Keratinocyte (primary cell): Measurements from ENCODE around the gene KCNJ15. TPM values are rescaled to one million over a fixed set of nuclear protein-coding genes. Genes with fewer than 3 reads are reported as not detected.

ENCODE experiments used
- DNase-seq: peaks from one replicate; pipeline ENCODE4 v3.0.0-alpha.2; 2011; ENCODE audit warnings: low read depth, missing footprints, low spot score
- FAIRE-seq: peaks from 2 replicates; lab custom pipeline; 2011; peaks lifted over from hg19 to GRCh38; lab: Jason Lieb, UNC
- H2AFZ ChIP-seq: 2 replicates; pipeline ENCODE4 v1.6.0; 2012; ENCODE audit warnings: low read length, control low read depth, inconsistent platforms; ENCODE audit not compliant: control insufficient read depth
- H3K27ac ChIP-seq: 2 replicates; pipeline ENCODE4 v1.5.1; 2011; ENCODE audit warnings: low read length; ENCODE audit not compliant: control insufficient read depth, insufficient read depth
- H3K27me3 ChIP-seq: 3 replicates; pipeline ENCODE4 v1.6.0; 2011; ENCODE audit warnings: low read length; ENCODE audit not compliant: control insufficient read depth, insufficient read depth; ENCODE audit errors: extremely low read depth
- H3K36me3 ChIP-seq, 2 experiments: 2 replicates in 1 of 2; 3 replicates in 1 of 2; pipeline ENCODE4 v1.5.1; 2011; ENCODE audit warnings: low read length in 2 of 2, mild to moderate bottlenecking in 1 of 2; ENCODE audit not compliant: control insufficient read depth in 2 of 2, insufficient read depth in 2 of 2; ENCODE audit errors: extremely low read depth in 1 of 2
- H3K4me1 ChIP-seq: 3 replicates; pipeline ENCODE4 v1.5.1; 2011; ENCODE audit warnings: low read length; ENCODE audit not compliant: control insufficient read depth, insufficient read depth; ENCODE audit errors: extremely low read depth
- H3K4me2 ChIP-seq: 3 replicates; pipeline ENCODE4 v1.6.0; 2011; ENCODE audit warnings: low read depth, low read length; ENCODE audit not compliant: control insufficient read depth, insufficient read depth; ENCODE audit errors: extremely low read depth
- H3K4me3 ChIP-seq, 3 experiments: fragments of 200-600 bp in 1 of 3; sonication (generic) in 1 of 3; 2 replicates in 2 of 3; 3 replicates in 1 of 3; pipeline ENCODE4 v1.5.1; 2011 to 2016; ENCODE audit warnings: low read length in 3 of 3, mild to moderate bottlenecking in 3 of 3, control low read depth in 2 of 3, inconsistent platforms in 1 of 3, low read depth in 1 of 3, mixed read lengths in 1 of 3, mixed run types in 1 of 3, moderate library complexity in 1 of 3; ENCODE audit not compliant: control insufficient read depth in 2 of 3, insufficient read depth in 2 of 3; ENCODE audit errors: extremely low read depth in 1 of 3
- H3K79me2 ChIP-seq: 2 replicates; pipeline ENCODE4 v1.6.0; 2012; ENCODE audit warnings: low read length; ENCODE audit not compliant: control insufficient read depth, insufficient read depth
- H3K9ac ChIP-seq: 3 replicates; pipeline ENCODE4 v1.6.0; 2011; ENCODE audit warnings: low read length; ENCODE audit not compliant: control insufficient read depth, insufficient read depth; ENCODE audit errors: extremely low read depth
- H3K9me1 ChIP-seq: 3 replicates; pipeline ENCODE4 v1.6.0; 2011; ENCODE audit warnings: low read length; ENCODE audit not compliant: control insufficient read depth, insufficient read depth; ENCODE audit errors: extremely low read depth
- H3K9me3 ChIP-seq: 2 replicates; pipeline ENCODE4 v1.5.1; 2012; ENCODE audit warnings: low read depth, low read length; ENCODE audit not compliant: control insufficient read depth
- H4K20me1 ChIP-seq: 3 replicates; pipeline ENCODE4 v1.6.0; 2011; ENCODE audit warnings: low read length; ENCODE audit not compliant: control insufficient read depth, insufficient read depth; ENCODE audit errors: extremely low read depth
- CTCF ChIP-seq, 3 experiments: IDR thresholded peaks in 1 of 3; conservative IDR thresholded peaks in 1 of 3; optimal IDR thresholded peaks in 1 of 3; 2 replicates in 2 of 3; 3 replicates in 1 of 3; pipeline versions ENCODE3 to v1.5.1; 2011; ENCODE audit warnings: low read length in 3 of 3, mild to moderate bottlenecking in 3 of 3, moderate library complexity in 2 of 3, control low read depth in 1 of 3, inconsistent platforms in 1 of 3; ENCODE audit not compliant: insufficient read depth in 2 of 3; ENCODE audit errors: extremely low read depth in 1 of 3
- EZH2 ChIP-seq: IDR thresholded peaks from one replicate; pipeline ENCODE4 v1.6.1; 2012; ENCODE audit warnings: inconsistent platforms, mild to moderate bottlenecking, low read length, moderate library complexity
- dilution Hi-C: fragments of 300-500 bp; cut with MboI; formaldehyde crosslinking; loops from one replicate; pipeline ENCODE4 v1.7.0; 2020; ENCODE audit warnings: low sequenced_read_pairs; ENCODE audit not compliant: extremely low pct_ligation_motif_present
- polyA plus RNA-seq, 5 experiments: library from polyadenylated mRNA; depleted of rRNA in 3 of 5; stranded (reverse) in 3 of 5; stranded (forward) in 1 of 5; unstranded in 1 of 5; fragments of >200 nt; gene quantifications; 1 replicate in 1 of 5; 2 replicates in 3 of 5; 3 replicates in 1 of 5; pipeline versions ENCODE4 v1.2.1 to v1.2.3, GENCODE V29; 2011 to 2012; ENCODE audit warnings: missing spikeins in 2 of 5, low read depth in 1 of 5, low replicate concordance in 1 of 5

The KCNJ15 gene
- polyA plus RNA-seq, 1 donor (not counting 4 experiments of a cell fraction or from before 2014, with no cell fraction given): 76.3 TPM

GRCh38 chr21:38261851-38262250, 5.1 kb downstream of the KCNJ15 start:
- H4K20me1 ChIP-seq: no peaks in the 10 kb centered on the region
- no peak overlapping the region for H3K27ac ChIP-seq
- no peak overlapping the region for H3K4me3 ChIP-seq
- H3K9ac ChIP-seq: no peak overlapping the region
- no peak overlapping the region for H2AFZ ChIP-seq
- no peaks in the 10 kb centered on the region for H3K9me3 ChIP-seq
- peaks cover 0 to 9% of the 10 kb centered on the region in 2 experiments for H3K36me3 ChIP-seq
- TF ChIP-seq EZH2 (no peak), CTCF (optimal IDR thresholded peaks at IDR 0.05 in 1 of 3, IDR thresholded peaks at IDR 0.05 in 1 of 3, conservative IDR thresholded peaks at IDR 0.05 in 1 of 3; ENCODE audit: extremely low read depth in 1 of 3, insufficient read depth in 2 of 3, low read length in 3 of 3) (no peak)
- no peaks in the 10 kb centered on the region for H3K27me3 ChIP-seq
- H3K79me2 ChIP-seq: peaks cover 84% of the 10 kb centered on the region
- no peak for FAIRE-seq
- H3K4me1 ChIP-seq: peaks cover 18% of the 10 kb centered on the region
- no peak for DNase-seq
- no peak overlapping the region for H3K4me2 ChIP-seq
- dilution Hi-C loops: no loop called here
- H3K9me1 ChIP-seq: no peaks in the 10 kb centered on the region

GRCh38 chr21:38263493-38263892, 6.7 kb downstream of the KCNJ15 start:
- Histone ChIP-seq H3K36me3 (peaks cover 0 to 9% of the 10 kb centered on the region in 2 experiments), H3K9ac (no peak overlapping the region), H3K79me2 (peaks cover 71% of the 10 kb centered on the region), H3K4me1 (peaks cover 31% of the 10 kb centered on the region), H3K4me2 (no peak overlapping the region), H3K27ac (no peak overlapping the region), H3K27me3 (no peaks in the 10 kb centered on the region), H2AFZ (no peak overlapping the region), H4K20me1 (no peaks in the 10 kb centered on the region), H3K9me3 (no peaks in the 10 kb centered on the region), H3K9me1 (no peaks in the 10 kb centered on the region), H3K4me3 (no peak overlapping the region)
- TF ChIP-seq CTCF (optimal IDR thresholded peaks at IDR 0.05 in 1 of 3, IDR thresholded peaks at IDR 0.05 in 1 of 3, conservative IDR thresholded peaks at IDR 0.05 in 1 of 3; ENCODE audit: extremely low read depth in 1 of 3, insufficient read depth in 2 of 3, low read length in 3 of 3) (no peak), EZH2 (no peak)
- FAIRE-seq: no peak
- no peak for DNase-seq
- dilution Hi-C loops: no loop called here
